Measurements from ENCODE around the gene SORCS2. TPM values are rescaled to one million over a fixed set of nuclear protein-coding genes. Genes with fewer than 3 reads are reported as not detected.

Gene SORCS2
- total RNA-seq: under 1 TPM; 0.05 to 0.07 TPM

GRCh38 chr4:7192252-7193029 lies at the start of gene SORCS2:
SORCS2 (plus strand) TSS chr4:7192538.
- peak; percentile 42 to 70 for DNase-seq
- ATAC-seq (replicated peaks in 1 of 2): peak; percentile 72 to 85
- Mint-ChIP-seq H3K4me1 (ENCODE audit: low read depth) (no peaks in the 10 kb centered on the region), H3K27ac (no peak within 1 kb of the TSS), H3K9me3 (no peaks in the 10 kb centered on the region), H3K27me3 (ENCODE audit: low read depth) (peaks cover 34% of the 10 kb centered on the region), H3K4me3 (peak within 1 kb of the TSS in 1 of 2 donors; percentile 68), H3K36me3 (ENCODE audit: insufficient read depth in 2 of 2) (peaks cover 0 to 1% of the 10 kb centered on the region in 2 donors)

GRCh38 chr4:7144374-7145290 lies 47.7 kb upstream of the SORCS2 start:
- H3K4me1 Mint-ChIP-seq (ENCODE audit: low read depth): no peaks in the 10 kb centered on the region
- no peaks in the 10 kb centered on the region for H3K36me3 Mint-ChIP-seq (ENCODE audit: insufficient read depth in 2 of 2)
- no peaks in the 10 kb centered on the region for H3K9me3 Mint-ChIP-seq

GRCh38 chr4:7145291-7145934 lies 46.9 kb upstream of the SORCS2 start:
- no peak overlapping the region for H3K27ac Mint-ChIP-seq
- DNase-seq: no peak
- H3K27me3 Mint-ChIP-seq (ENCODE audit: low read depth): no peaks in the 10 kb centered on the region

More at GRCh38 chr4:7144374-7145290, 47.7 kb upstream of the SORCS2 start:
- no peak overlapping the region for H3K4me3 Mint-ChIP-seq
- H3K27ac Mint-ChIP-seq: no peak overlapping the region
- ATAC-seq (replicated peaks in 1 of 2) (no peak), DNase-seq (no peak)
- no peaks in the 10 kb centered on the region for H3K27me3 Mint-ChIP-seq (ENCODE audit: low read depth)

DNA sequence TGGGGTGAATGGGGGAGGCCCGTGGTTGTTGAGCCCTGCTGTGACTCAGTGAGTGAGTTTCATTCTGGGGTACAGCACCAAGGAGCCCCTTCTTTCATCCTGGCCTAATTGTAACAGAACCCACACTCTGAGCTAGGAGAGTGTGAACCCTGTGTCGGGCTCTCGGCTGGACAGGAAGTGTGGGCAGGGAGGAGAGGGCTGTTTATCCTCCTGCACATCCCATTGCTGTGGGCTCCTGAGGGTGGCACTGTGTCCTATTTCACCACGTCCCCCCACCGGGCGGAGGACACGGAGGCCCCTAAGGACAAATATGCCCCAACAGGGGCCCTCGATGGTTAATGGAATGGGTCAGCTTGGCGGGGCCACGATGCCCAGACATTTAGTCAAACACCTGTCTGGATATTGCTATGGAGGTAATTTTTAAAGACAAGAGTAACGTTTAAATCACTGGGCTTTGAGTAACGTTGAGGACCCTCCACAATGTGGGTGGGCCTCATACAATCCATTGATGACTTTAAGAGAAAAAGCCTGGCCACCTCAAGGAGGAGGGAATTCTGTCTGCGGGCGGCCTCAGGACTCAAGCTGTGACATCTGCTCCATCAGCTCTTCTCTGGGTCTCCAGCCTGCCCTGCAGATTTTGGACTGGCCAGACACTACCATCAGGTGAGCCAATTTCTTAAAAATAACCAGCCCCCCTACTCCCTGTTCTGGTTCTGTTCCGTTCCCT lies 46.1 kb upstream of the SORCS2 start:
- Mint-ChIP-seq H3K36me3 (ENCODE audit: insufficient read depth in 2 of 2) (no peaks in the 10 kb centered on the region), H3K27me3 (ENCODE audit: low read depth) (no peaks in the 10 kb centered on the region), H3K9me3 (no peaks in the 10 kb centered on the region)

More at GRCh38 chr4:7145291-7145934, 46.9 kb upstream of the SORCS2 start:
- no peak for ATAC-seq (replicated peaks in 1 of 2)
- no peaks in the 10 kb centered on the region for H3K36me3 Mint-ChIP-seq (ENCODE audit: insufficient read depth in 2 of 2)
- H3K4me3 Mint-ChIP-seq: no peak overlapping the region
- no peaks in the 10 kb centered on the region for H3K4me1 Mint-ChIP-seq (ENCODE audit: low read depth)
- no peaks in the 10 kb centered on the region for H3K9me3 Mint-ChIP-seq

DNA sequence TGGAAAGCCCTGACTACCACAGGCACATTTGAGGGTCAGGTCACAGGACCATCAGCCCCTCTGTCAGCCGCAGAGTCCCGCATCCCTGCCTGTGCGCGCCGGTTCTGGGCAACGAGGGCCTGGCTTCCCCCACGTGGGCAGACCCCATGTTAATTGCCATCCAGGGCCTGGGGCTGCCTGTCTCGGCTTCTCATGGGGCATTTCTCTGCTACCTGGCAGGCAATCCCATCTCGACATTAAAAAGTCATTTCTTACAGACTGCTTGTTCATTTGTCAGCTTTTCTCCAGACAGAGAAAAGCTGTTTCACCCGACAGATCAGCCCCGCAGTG lies 45.6 kb upstream of the SORCS2 start:
- Mint-ChIP-seq H3K4me1 (ENCODE audit: low read depth) (no peaks in the 10 kb centered on the region), H3K27me3 (ENCODE audit: low read depth) (no peaks in the 10 kb centered on the region), H3K27ac (no peak overlapping the region), H3K4me3 (no peak overlapping the region), H3K36me3 (ENCODE audit: insufficient read depth in 2 of 2) (no peaks in the 10 kb centered on the region), H3K9me3 (no peaks in the 10 kb centered on the region)
- no peak for ATAC-seq (replicated peaks in 1 of 2)
- no peak for DNase-seq

More for the DNA sequence above, 46.1 kb upstream of the SORCS2 start:
- Mint-ChIP-seq H3K4me3 (no peak overlapping the region), H3K27ac (no peak overlapping the region), H3K4me1 (ENCODE audit: low read depth) (no peaks in the 10 kb centered on the region)
- DNase-seq (no peak), ATAC-seq (replicated peaks in 1 of 2) (no peak)

DNA sequence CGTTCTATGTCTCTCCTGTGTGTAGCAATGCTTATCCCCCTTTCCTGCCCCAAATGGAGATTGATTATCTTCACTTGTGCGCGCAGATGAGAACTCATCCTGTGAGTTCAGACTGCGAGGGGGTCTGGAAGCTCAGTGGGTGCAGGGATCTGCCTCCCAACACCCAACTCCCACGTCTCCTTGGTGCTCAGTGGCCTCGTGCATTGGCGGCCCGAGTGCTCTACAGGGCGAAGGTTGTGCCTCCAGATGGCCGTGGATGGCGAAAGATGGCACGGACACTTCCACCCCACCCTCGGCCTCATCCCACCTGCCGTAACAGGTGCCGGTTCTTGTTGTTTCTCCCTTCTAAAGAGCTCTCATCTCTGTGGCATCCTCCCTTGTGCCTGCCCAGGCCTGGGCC lies 45.1 kb upstream of the SORCS2 start:
- DNase-seq (no peak), ATAC-seq (replicated peaks in 1 of 2) (no peak)
- Mint-ChIP-seq H3K36me3 (ENCODE audit: insufficient read depth in 2 of 2) (no peaks in the 10 kb centered on the region), H3K9me3 (no peaks in the 10 kb centered on the region), H3K27me3 (ENCODE audit: low read depth) (no peaks in the 10 kb centered on the region), H3K4me3 (no peak overlapping the region), H3K27ac (no peak overlapping the region), H3K4me1 (ENCODE audit: low read depth) (no peaks in the 10 kb centered on the region)

- Mint-ChIP-seq H3K4me1 (ENCODE audit: low read depth) (no peaks in the 10 kb centered on the region), H3K27ac (no peak overlapping the region), H3K4me3 (no peak overlapping the region), H3K27me3 (ENCODE audit: low read depth) (peaks cover 1% of the 10 kb centered on the region), H3K36me3 (ENCODE audit: insufficient read depth in 2 of 2) (no peaks in the 10 kb centered on the region), H3K9me3 (no peaks in the 10 kb centered on the region)
- DNase-seq: no peak
- no peak for ATAC-seq (replicated peaks in 1 of 2)
Measured at GRCh38 chr4:7147661-7148310, 44.6 kb upstream of the SORCS2 start.

GRCh38 chr4:7148337-7148736 lies 44.0 kb upstream of the SORCS2 start:
- Mint-ChIP-seq H3K36me3 (ENCODE audit: insufficient read depth in 2 of 2) (no peaks in the 10 kb centered on the region), H3K9me3 (no peaks in the 10 kb centered on the region), H3K4me3 (no peak overlapping the region), H3K4me1 (ENCODE audit: low read depth) (no peaks in the 10 kb centered on the region), H3K27me3 (ENCODE audit: low read depth) (peaks cover 5% of the 10 kb centered on the region), H3K27ac (no peak overlapping the region)
- DNase-seq (no peak), ATAC-seq (replicated peaks in 1 of 2) (no peak)

- DNase-seq (no peak), ATAC-seq (replicated peaks in 1 of 2) (no peak)
- H3K27me3 Mint-ChIP-seq (ENCODE audit: low read depth): peaks cover 9% of the 10 kb centered on the region
- H3K4me3 Mint-ChIP-seq: no peak overlapping the region
- H3K36me3 Mint-ChIP-seq (ENCODE audit: insufficient read depth in 2 of 2): no peaks in the 10 kb centered on the region
- H3K27ac Mint-ChIP-seq: no peak overlapping the region
- H3K9me3 Mint-ChIP-seq: no peaks in the 10 kb centered on the region
- no peaks in the 10 kb centered on the region for H3K4me1 Mint-ChIP-seq (ENCODE audit: low read depth)
Measured at GRCh38 chr4:7150036-7150635, 42.2 kb upstream of the SORCS2 start.

GRCh38 chr4:7151668-7152227 lies 40.6 kb upstream of the SORCS2 start:
- no peak for ATAC-seq (replicated peaks in 1 of 2)
- Mint-ChIP-seq H3K27me3 (ENCODE audit: low read depth) (peaks cover 25% of the 10 kb centered on the region), H3K4me1 (ENCODE audit: low read depth) (no peaks in the 10 kb centered on the region), H3K27ac (no peak overlapping the region), H3K4me3 (no peak overlapping the region), H3K36me3 (ENCODE audit: insufficient read depth in 2 of 2) (no peaks in the 10 kb centered on the region), H3K9me3 (no peaks in the 10 kb centered on the region)
- no peak for DNase-seq

DNA sequence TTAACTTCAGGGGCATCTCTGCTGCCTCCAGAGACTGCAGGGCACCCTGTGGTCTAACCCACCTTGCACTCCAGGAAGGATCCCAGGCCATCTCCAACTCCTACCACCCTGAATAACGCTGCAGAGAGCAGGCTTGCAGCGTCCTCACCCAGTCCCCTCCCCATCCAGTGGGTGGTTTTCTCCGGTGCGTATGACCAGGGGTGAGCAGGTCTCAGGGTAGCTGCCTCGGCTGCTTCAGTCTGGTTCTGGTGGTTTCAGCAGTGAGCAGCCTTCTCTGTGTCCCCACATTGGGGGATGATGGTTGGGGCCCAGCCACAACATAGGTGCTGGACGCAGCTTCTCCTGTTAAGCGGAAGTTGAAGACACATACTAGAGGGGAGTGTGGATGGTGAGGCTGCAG lies 38.6 kb upstream of the SORCS2 start:
- ATAC-seq (replicated peaks in 1 of 2) (no peak), DNase-seq (no peak)
- Mint-ChIP-seq H3K36me3 (ENCODE audit: insufficient read depth in 2 of 2) (no peaks in the 10 kb centered on the region), H3K27me3 (ENCODE audit: low read depth) (peaks cover 41% of the 10 kb centered on the region), H3K9me3 (no peaks in the 10 kb centered on the region), H3K27ac (no peak overlapping the region), H3K4me3 (no peak overlapping the region), H3K4me1 (ENCODE audit: low read depth) (no peaks in the 10 kb centered on the region)

All from activated T-cell treated with anti-CD3 and anti-CD28 coated beads, Interleukin-2, amount 50 U/mL, for 72 hours (primary cell).